ENCODE data around the gene CBX2.

Gene CBX2

GRCh38 chr17:79789943-79790804 lies 12.2 kb downstream of the CBX2 start:
- DNase-seq: no peak

GRCh38 chr17:79790805-79791734 lies 13.1 kb downstream of the CBX2 start:
- DNase-seq: no peak

- DNase-seq: no peak
Measured at GRCh38 chr17:79791735-79792161, 13.8 kb downstream of the CBX2 start.

- DNase-seq: no peak
Measured at GRCh38 chr17:79792341-79792871, 14.5 kb downstream of the CBX2 start.

- DNase-seq: no peak
Measured at GRCh38 chr17:79792984-79793923, 15.3 kb downstream of the CBX2 start.

GRCh38 chr17:79793924-79794304 lies 16.0 kb downstream of the CBX2 start:
- no peak for DNase-seq

GRCh38 chr17:79794659-79795511 lies 16.9 kb downstream of the CBX2 start:
- no peak for DNase-seq

- no peak for DNase-seq
Measured at GRCh38 chr17:79795795-79796443, 18.0 kb downstream of the CBX2 start.

- DNase-seq: no peak
Measured at GRCh38 chr17:79796444-79796762, 18.5 kb downstream of the CBX2 start.

GRCh38 chr17:79796763-79797491 lies 19.0 kb downstream of the CBX2 start, which contains the start of gene CBX8:
TSS of gene CBX8 (minus strand) at chr17:79797077. CDS start at chr17:79796998, 79 bp downstream.
- DNase-seq: peak; percentile 91

- no peak for DNase-seq
Measured at GRCh38 chr17:79797492-79798298, 19.7 kb downstream of the CBX2 start.

- no peak for DNase-seq
Measured at GRCh38 chr17:79798299-79799173, 20.6 kb downstream of the CBX2 start.

GRCh38 chr17:79799174-79799537 lies 21.2 kb downstream of the CBX2 start:
- DNase-seq: no peak

- no peak for DNase-seq
Measured at GRCh38 chr17:79799538-79800324, 21.8 kb downstream of the CBX2 start.

- no peak for DNase-seq
Measured at GRCh38 chr17:79800325-79801155, 22.6 kb downstream of the CBX2 start.

Data from NCI-H187 treated with DMSO at 0.1 percent for 48 hours (cell line).